ENCODE data around the gene SLC23A3. TPM values are rescaled to one million over a fixed set of nuclear protein-coding genes. Genes with fewer than 3 reads are reported as not detected.
A peak's percentile ranks its signal among the peaks of the same experiment; 100 is the strongest.

SLC23A3 gene
- total RNA-seq, 2 experiments from 2014 or later: 2.7 to 6.7 TPM

DNA sequence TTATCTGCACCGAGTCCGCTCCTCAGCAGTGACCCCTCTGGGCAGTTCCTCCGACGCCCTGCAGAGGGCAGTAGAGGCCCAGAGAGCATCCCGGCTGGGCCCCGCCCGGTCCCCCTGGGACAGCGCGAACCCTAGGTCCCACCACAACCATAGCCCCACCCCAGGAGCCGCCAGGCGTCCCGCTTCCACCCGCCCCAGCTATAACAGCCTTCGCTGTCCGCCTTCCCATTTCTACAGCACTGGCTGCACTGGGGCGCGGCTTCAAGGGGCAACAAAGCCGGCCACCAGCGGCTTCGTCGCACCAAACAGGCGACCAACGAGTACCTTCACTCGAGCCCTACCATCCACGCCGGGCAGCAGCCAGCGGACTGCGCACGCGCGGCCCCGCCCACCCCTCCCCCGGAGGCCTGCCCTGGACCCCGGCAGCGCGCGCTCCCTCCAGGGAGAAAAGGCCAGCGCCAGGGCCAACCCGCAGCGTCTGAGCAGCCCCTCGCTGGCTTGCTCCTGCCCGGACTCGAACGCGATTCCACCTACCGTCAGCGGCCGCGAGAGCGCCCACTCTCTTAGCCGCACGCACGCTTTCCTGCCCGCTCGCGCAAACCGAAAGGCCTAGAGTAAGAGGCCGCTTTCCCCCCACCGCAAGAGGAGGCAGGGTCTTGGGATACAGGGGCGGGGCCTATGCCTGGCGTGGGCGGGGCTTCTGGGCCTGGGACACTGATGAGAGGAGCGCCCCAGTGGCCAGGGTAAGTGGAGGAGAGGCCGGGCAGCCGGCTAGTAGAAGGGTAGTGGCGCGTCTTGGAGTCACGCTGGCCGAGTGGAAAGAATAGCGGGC, 9.4 kb downstream of the SLC23A3 start, which contains the start of gene NHEJ1:
Gene NHEJ1, minus strand, starts transcription at position 630 of the 832 bp plus-strand sequence. CDS start 2,453 bp downstream, outside the sequence.
- intact Hi-C loops (cut with micrococcal nuclease; ENCODE audit: unreplicated experiment): loop anchor here (1.0 kb wide), 9 partner anchors 16 to 228 kb away; partner anchors contain the start of genes ANKZF1, ATG9A, CNPPD1 and DNAJB2
- H3K4me1 ChIP-seq (ENCODE audit: insufficient read depth, low read length, poor library complexity, severe bottlenecking): peaks cover 11% of the 10 kb centered on the region
- BruUV-seq (replicated peaks): no TSS peak
- no peak for TF ChIP-seq EZH2phosphoT487 (IDR thresholded peaks at IDR 0.05; ENCODE audit: borderline replicate concordance, low read depth, low read length)
- TF ChIP-seq, protein P1, sequence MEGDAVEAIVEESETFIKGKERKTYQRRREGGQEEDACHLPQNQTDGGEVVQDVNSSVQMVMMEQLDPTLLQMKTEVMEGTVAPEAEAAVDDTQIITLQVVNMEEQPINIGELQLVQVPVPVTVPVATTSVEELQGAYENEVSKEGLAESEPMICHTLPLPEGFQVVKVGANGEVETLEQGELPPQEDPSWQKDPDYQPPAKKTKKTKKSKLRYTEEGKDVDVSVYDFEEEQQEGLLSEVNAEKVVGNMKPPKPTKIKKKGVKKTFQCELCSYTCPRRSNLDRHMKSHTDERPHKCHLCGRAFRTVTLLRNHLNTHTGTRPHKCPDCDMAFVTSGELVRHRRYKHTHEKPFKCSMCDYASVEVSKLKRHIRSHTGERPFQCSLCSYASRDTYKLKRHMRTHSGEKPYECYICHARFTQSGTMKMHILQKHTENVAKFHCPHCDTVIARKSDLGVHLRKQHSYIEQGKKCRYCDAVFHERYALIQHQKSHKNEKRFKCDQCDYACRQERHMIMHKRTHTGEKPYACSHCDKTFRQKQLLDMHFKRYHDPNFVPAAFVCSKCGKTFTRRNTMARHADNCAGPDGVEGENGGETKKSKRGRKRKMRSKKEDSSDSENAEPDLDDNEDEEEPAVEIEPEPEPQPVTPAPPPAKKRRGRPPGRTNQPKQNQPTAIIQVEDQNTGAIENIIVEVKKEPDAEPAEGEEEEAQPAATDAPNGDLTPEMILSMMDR (conservative IDR thresholded peaks at IDR 0.05; ENCODE audit: low read length): peak; percentile 94
- H2AFZ ChIP-seq (ENCODE audit: low read length): peak within 1 kb of the TSS; percentile 63; the same call in 1 of the 2 replicates
- H3K9me3 ChIP-seq (ENCODE audit: low read length): no peaks in the 10 kb centered on the region
- ChIA-PET CTCF (ENCODE audit: unreplicated experiment) (interaction anchor here (0.5 to 1.6 kb wide), 3 partner anchors 135 to 502 kb away, joined by 3 to 6 read pairs (median 4); no protein-coding TSS in a partner anchor), POLR2A (interaction anchor here (0.8 kb wide), 1 partner anchor 47 kb away, joined by 3 read pairs; no protein-coding TSS in a partner anchor)
- no peaks in the 10 kb centered on the region for H3K9me2 ChIP-seq (ENCODE audit: insufficient read depth, low read length)
- peak within 1 kb of the TSS; percentile 80 for H3K4me2 ChIP-seq (ENCODE audit: low read length)
- H4K20me1 ChIP-seq (ENCODE audit: insufficient read depth, low read length): no peaks in the 10 kb centered on the region
- H3K36me3 ChIP-seq (ENCODE audit: insufficient read depth, low read length): no peaks in the 10 kb centered on the region; the same call in 1 of the 2 replicates
- peak within 1 kb of the TSS; percentile 68 for H3K27ac ChIP-seq (ENCODE audit: low read depth, low read length, poor library complexity, severe bottlenecking)
- peak within 1 kb of the TSS; percentile 73 for H3K4me3 ChIP-seq (ENCODE audit: low read depth, low read length, poor library complexity, severe bottlenecking)
- H3K79me2 ChIP-seq (ENCODE audit: insufficient read depth, low read depth, low read length): peaks cover 3% of the 10 kb centered on the region; the same call in 1 of the 2 replicates
- peak; percentile 91 for DNase-seq (ENCODE audit: low spot score)

DNA sequence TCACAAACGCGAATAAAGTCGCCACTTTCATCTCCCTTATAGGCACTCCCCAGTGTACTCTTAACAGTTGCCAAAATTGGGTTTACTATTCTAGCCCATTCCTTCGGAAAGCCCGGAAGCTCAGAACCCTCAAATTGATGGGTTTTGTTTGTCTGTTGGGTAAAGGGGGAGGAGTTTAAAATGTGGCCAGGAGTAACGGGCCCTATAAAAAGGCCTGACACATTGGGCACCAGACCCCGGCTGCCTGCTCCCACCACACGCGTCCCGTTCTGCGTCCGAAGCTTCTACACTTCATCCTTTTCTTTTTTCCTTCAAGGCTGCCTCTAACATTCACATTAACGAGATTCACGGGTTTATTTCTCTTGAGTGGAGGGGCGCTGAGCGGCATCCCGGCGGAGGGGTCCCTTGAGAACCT, 10.1 kb downstream of the SLC23A3 start:
- POLR2A ChIA-PET: interaction anchor here (0.6 to 0.8 kb wide), 3 partner anchors 37 to 766 kb away, joined by 3 to 4 read pairs (median 3); no protein-coding TSS in a partner anchor
- no TSS peak for BruUV-seq (replicated peaks)
- H3K27ac ChIP-seq (ENCODE audit: low read depth, low read length, poor library complexity, severe bottlenecking): no peak overlapping the region
- H3K4me2 ChIP-seq (ENCODE audit: low read length): peak overlapping the region; percentile 80
- no peaks in the 10 kb centered on the region for H3K9me2 ChIP-seq (ENCODE audit: insufficient read depth, low read length)
- peaks cover 11% of the 10 kb centered on the region for H3K4me1 ChIP-seq (ENCODE audit: insufficient read depth, low read length, poor library complexity, severe bottlenecking)
- peaks cover 3% of the 10 kb centered on the region; the same call in 1 of the 2 replicates for H3K79me2 ChIP-seq (ENCODE audit: insufficient read depth, low read depth, low read length)
- H2AFZ ChIP-seq (ENCODE audit: low read length): no peak overlapping the region; the same call in 1 of the 2 replicates
- intact Hi-C loops (cut with micrococcal nuclease; ENCODE audit: unreplicated experiment): loop anchor here (1.0 kb wide), 9 partner anchors 17 to 229 kb away; partner anchors contain the start of genes ANKZF1, ATG9A, CNPPD1 and DNAJB2
- H3K9me3 ChIP-seq (ENCODE audit: low read length): no peaks in the 10 kb centered on the region
- H3K36me3 ChIP-seq (ENCODE audit: insufficient read depth, low read length): no peaks in the 10 kb centered on the region; the same call in 1 of the 2 replicates
- TF ChIP-seq EZH2phosphoT487 (IDR thresholded peaks at IDR 0.05; ENCODE audit: borderline replicate concordance, low read depth, low read length): no peak
- TF ChIP-seq, protein P1 (conservative IDR thresholded peaks at IDR 0.05; ENCODE audit: low read length): no peak
- no peaks in the 10 kb centered on the region for H4K20me1 ChIP-seq (ENCODE audit: insufficient read depth, low read length)
- DNase-seq (ENCODE audit: low spot score): no peak
- peak overlapping the region; percentile 73 for H3K4me3 ChIP-seq (ENCODE audit: low read depth, low read length, poor library complexity, severe bottlenecking)
- CTCF ChIA-PET (ENCODE audit: unreplicated experiment): interaction anchor here (1.2 to 1.6 kb wide), 2 partner anchors 118 to 135 kb away, joined by 4 to 6 read pairs; no protein-coding TSS in a partner anchor

Measured in OCI-LY7 (cell line).